Upper lobe of left lung (tissue), 6 donors: ENCODE results near the gene GOLGA8G. TPM values are rescaled to one million over a fixed set of nuclear protein-coding genes. Genes with fewer than 3 reads are reported as not detected.
A peak's percentile ranks its signal among the peaks of the same experiment; 100 is the strongest.
"Not testable (repeated sequence)": the region's sequence is repeated elsewhere in the genome, so short reads cannot be mapped to it uniquely, and the experiment has no call there.

Experiments used
- ATAC-seq, 2 donors: fragments of 200-7000 bp; cut with Tn5 transposase; one replicate each; pipeline ENCODE4 v1.9.1; 2022; ENCODE audit warnings: mild to moderate bottlenecking in 2 of 2, moderate library complexity in 2 of 2; ENCODE audit not compliant: low FRiP score in 2 of 2
- DNase-seq, 2 donors: peaks; one replicate each; pipeline ENCODE4 v3.0.0-alpha.2; 2019 to 2020
- H3K27ac ChIP-seq, 4 donors: fragments of 200-600 bp; sonication (generic); one replicate each; pipeline ENCODE4 v1.5.1; 2016 to 2019
- H3K27me3 ChIP-seq, 4 donors: fragments of 200-600 bp; sonication (generic); one replicate each; pipeline ENCODE4 v1.5.1; 2017 to 2019
- H3K36me3 ChIP-seq, 4 donors: fragments of 200-600 bp; sonication (generic); one replicate each; pipeline ENCODE4 v1.5.1; 2016 to 2019
- H3K4me1 ChIP-seq, 4 donors: fragments of 200-600 bp; sonication (generic); one replicate each; pipeline ENCODE4 v1.5.1; 2018 to 2019
- H3K4me3 ChIP-seq, 4 donors: fragments of 200-600 bp; sonication (generic); one replicate each; pipeline ENCODE4 v1.5.1; 2017 to 2019; ENCODE audit warnings: mild to moderate bottlenecking in 2 of 4, moderate library complexity in 1 of 4
- H3K9me3 ChIP-seq, 4 donors: fragments of 200-600 bp; sonication (generic); one replicate each; pipeline ENCODE4 v1.5.1; 2018 to 2019
- WGBS, 2 donors: methylation state at CpG; one replicate each; pipeline ENCODE4 v1.1.5; 2017 to 2018; 5-methylcytosine and 5-hydroxymethylcytosine counted together
- small RNA-seq, 4 donors: library from RNA; depleted of rRNA; stranded (forward); fragments of <200 nt; gene quantifications; one replicate each; pipeline ENCODE3, GENCODE V24; 2016
- total RNA-seq, 6 donors: library from RNA; depleted of rRNA in 4 of 6; stranded (reverse); fragments of >200 nt in 4 of 6; gene quantifications; one replicate each; pipeline versions ENCODE4 v1.1.0 to v1.2.1, GENCODE V29; 2016 to 2021
- donor health status: DM: no; HTN: no; CAD: no; lungs with moderate emphysema.
- donor health status: DM: no; HTN: yes; CAD: no; lungs with severe emphysema.

The GOLGA8G gene
- not detected for total RNA-seq

GRCh38 chr15:28532954-28533353 is at the start of gene GOLGA8G:
Gene GOLGA8G, minus strand, starts transcription at chr15:28532971. Its CDS starts 62 bp downstream, at chr15:28532909.
- 89 to 90% methylated on average over 3 of the region's 6 CpGs for WGBS, 2 donors

GRCh38 chr15:28573351-28573750 is 40.6 kb upstream of the GOLGA8G start:
- not testable (repeated sequence) for H3K4me3 ChIP-seq, H3K27ac ChIP-seq, ATAC-seq, H3K9me3 ChIP-seq, H3K27me3 ChIP-seq, H3K4me1 ChIP-seq, H3K36me3 ChIP-seq
- WGBS, 2 donors = 100% methylated on average over 2 of the region's 13 CpGs; no CpG with 5 or more reads in 1 of the 2 donors
- DNase-seq = peak in 1 of 2 donors; percentile 70

More at GRCh38 chr15:28532954-28533353, at the start of gene GOLGA8G:
- H3K27ac ChIP-seq, H3K9me3 ChIP-seq, H3K4me1 ChIP-seq, H3K27me3 ChIP-seq, H3K36me3 ChIP-seq, DNase-seq, H3K4me3 ChIP-seq, ATAC-seq: not testable (repeated sequence)

- not testable (repeated sequence) for ATAC-seq, H3K27me3 ChIP-seq, DNase-seq, H3K27ac ChIP-seq, H3K36me3 ChIP-seq, H3K4me3 ChIP-seq, H3K4me1 ChIP-seq, H3K9me3 ChIP-seq
- WGBS, 2 donors = no CpG with 5 or more reads among the region's 7 CpGs
Measured at GRCh38 chr15:28553268-28553667, 20.5 kb upstream of the GOLGA8G start, which contains the start of gene GOLGA6L25. Gene GOLGA6L25, plus strand, starts transcription at chr15:28553568. Its CDS starts 61 bp downstream, at chr15:28553629.

- not testable (repeated sequence) for H3K4me3 ChIP-seq, H3K36me3 ChIP-seq, ATAC-seq, H3K9me3 ChIP-seq, H3K27me3 ChIP-seq, H3K4me1 ChIP-seq, H3K27ac ChIP-seq, DNase-seq
- WGBS, 2 donors = 82% methylated on average over 2 of the region's 11 CpGs; no CpG with 5 or more reads in 1 of the 2 donors
Measured at GRCh38 chr15:28515208-28515607, 17.6 kb downstream of the GOLGA8G start.

GRCh38 chr15:28514128-28514527 is 18.6 kb downstream of the GOLGA8G start:
- not testable (repeated sequence) for H3K4me1 ChIP-seq, H3K9me3 ChIP-seq, H3K27me3 ChIP-seq, H3K4me3 ChIP-seq, H3K27ac ChIP-seq, H3K36me3 ChIP-seq
- WGBS, 2 donors = 60 to 100% methylated on average over 1 to 8 of the region's 22 CpGs
- ATAC-seq (peak in 1 of 2 donors; percentile 49), DNase-seq (peak; percentile 12 to 29)

- H3K4me1 ChIP-seq, ATAC-seq, H3K4me3 ChIP-seq, H3K36me3 ChIP-seq, H3K9me3 ChIP-seq, DNase-seq, H3K27ac ChIP-seq, H3K27me3 ChIP-seq: not testable (repeated sequence)
- no CpG with 5 or more reads among the region's 63 CpGs for WGBS, 2 donors
Measured at GRCh38 chr15:28508217-28508889, 24.4 kb downstream of the GOLGA8G start.

- not testable (repeated sequence) for H3K4me3 ChIP-seq, DNase-seq, H3K9me3 ChIP-seq, H3K4me1 ChIP-seq, H3K27ac ChIP-seq, H3K36me3 ChIP-seq, ATAC-seq, H3K27me3 ChIP-seq
- no CpG with 5 or more reads among the region's 3 CpGs for WGBS, 2 donors
Measured at GRCh38 chr15:28481340-28481739, 51.4 kb downstream of the GOLGA8G start.

Small RNAs within 50 kb of the gene (small RNA-seq; reads per million reads assigned to genes)
- gene AC138749.2 (0 reads per million in 4 donors), gene AC138749.4 (0 reads per million in 4 donors), gene AC138749.5 (0 reads per million in 4 donors), gene MIR4509-3 (0 reads per million in 4 donors), gene RF00017 (0 reads per million in 4 donors)

Other genes with a start within 250 kb of the GOLGA8G start
- gene HERC2, start 210.8 kb downstream of the GOLGA8G start, total RNA-seq = 100 to 1,000 TPM in 1 of 6 donors, 10 to 100 TPM in 5; 48.6 to 113 (median 53.4) TPM
- not detected for gene GOLGA6L24, start 174.9 kb downstream of the GOLGA8G start, total RNA-seq
- gene GOLGA8F, start 154.3 kb downstream of the GOLGA8G start, total RNA-seq = not detected
- gene GOLGA6L25, start 20.6 kb upstream of the GOLGA8G start, total RNA-seq = not detected
- gene GOLGA8M, start 179.4 kb upstream of the GOLGA8G start, total RNA-seq = 10 to 100 TPM in 1 of 6 donors, 1 to 10 TPM in 4, under 1 TPM in 1; 0.61 to 19.9 (median 2.4) TPM